ENCODE measurements around the gene ANKRD6. TPM values are rescaled to one million over a fixed set of nuclear protein-coding genes. Genes with fewer than 3 reads are reported as not detected.
"Not testable (repeated sequence)": the region's sequence is repeated elsewhere in the genome, so short reads cannot be mapped to it uniquely, and the experiment has no call there.

ANKRD6 gene
- total RNA-seq, 1 donor from 2014 or later = 15.0 TPM

- no peak for ATAC-seq (ENCODE audit: poor library complexity)
- intact Hi-C loops (cut with DNase I) = no loop called here
Observed at GRCh38 chr6:89612121-89612520, 179.2 kb downstream of the ANKRD6 start.

GRCh38 chr6:89613790-89614189 is 180.8 kb downstream of the ANKRD6 start:
- ATAC-seq (ENCODE audit: poor library complexity) (no peak), DNase-seq (no peak)
- intact Hi-C loops (cut with DNase I) = no loop called here

More at GRCh38 chr6:89612121-89612520, 179.2 kb downstream of the ANKRD6 start:
- DNase-seq = no peak

- ATAC-seq (ENCODE audit: poor library complexity) = no peak
- intact Hi-C loops (cut with DNase I) = no loop called here
- no peak for DNase-seq
Observed at GRCh38 chr6:89615882-89616281, 182.9 kb downstream of the ANKRD6 start.

DNA sequence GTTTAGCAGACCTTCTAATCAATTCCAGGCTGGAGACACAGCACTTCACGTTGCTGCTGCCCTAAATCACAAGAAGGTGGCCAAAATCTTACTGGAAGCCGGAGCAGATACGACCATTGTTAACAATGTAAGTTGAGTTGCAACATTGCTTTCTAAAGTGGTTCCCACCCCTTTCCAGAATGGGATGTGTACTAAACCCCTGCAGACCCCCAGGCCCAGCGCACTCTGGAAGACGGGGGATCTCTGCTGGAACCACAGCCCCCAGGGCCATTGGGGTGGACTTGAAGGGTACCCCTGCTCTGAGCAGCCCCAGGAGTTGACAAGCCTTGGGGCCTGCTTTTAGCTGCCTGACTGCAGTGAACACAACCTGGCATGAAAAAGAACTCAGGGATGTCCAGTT is 183.6 kb downstream of the ANKRD6 start:
- ATAC-seq (ENCODE audit: poor library complexity) (no peak), DNase-seq (no peak)
- intact Hi-C loops (cut with DNase I) = no loop called here

- intact Hi-C loops (cut with DNase I) = no loop called here
- ATAC-seq (ENCODE audit: poor library complexity) (no peak), DNase-seq (no peak)
Observed at GRCh38 chr6:89618026-89618425, 185.1 kb downstream of the ANKRD6 start.

DNA sequence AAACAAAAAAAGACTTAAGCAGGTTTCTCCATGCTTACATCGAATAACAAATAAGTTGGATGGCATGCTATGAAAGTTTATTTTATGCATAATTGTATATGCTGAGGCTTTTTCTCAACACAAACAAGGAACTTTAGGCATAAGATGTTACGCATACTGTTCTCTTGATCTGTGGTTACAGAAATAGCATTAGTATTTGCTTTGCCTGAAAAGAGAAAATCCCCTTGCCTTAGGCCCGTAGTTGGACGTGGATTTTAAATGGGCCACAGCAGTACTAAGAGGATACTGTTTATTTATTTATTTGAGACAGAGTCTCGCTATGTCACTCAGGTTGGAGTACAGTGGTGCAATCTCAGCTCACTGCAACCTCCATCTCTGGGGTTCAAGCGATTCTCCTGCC is 186.6 kb downstream of the ANKRD6 start:
- ATAC-seq (ENCODE audit: poor library complexity) (no peak), DNase-seq (no peak)
- intact Hi-C loops (cut with DNase I) = no loop called here

DNA sequence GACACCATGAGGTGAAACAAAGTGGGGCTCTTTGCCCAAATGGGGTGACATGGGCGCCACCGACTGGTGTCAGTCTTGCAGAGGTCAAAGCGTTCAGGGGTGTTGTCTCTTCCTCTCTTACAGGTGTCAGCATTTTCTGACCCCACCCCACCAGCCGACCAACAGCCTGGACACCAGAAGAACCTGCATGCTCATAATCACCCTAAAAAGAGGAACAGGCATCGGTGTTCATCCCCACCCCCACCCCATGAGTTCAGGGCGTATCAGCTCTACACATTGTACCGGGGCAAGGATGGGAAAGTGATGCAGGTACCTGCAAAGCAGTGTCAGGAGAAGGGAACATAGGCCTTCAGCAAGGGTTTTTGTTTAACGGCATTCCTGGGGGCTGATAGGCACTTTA is 190.8 kb downstream of the ANKRD6 start:
- intact Hi-C loops (cut with DNase I) = no loop called here
- DNase-seq = no peak
- ATAC-seq (ENCODE audit: poor library complexity) = no peak

- DNase-seq (peak; percentile 81), ATAC-seq (ENCODE audit: poor library complexity) (peak; percentile 94)
- intact Hi-C loops (cut with DNase I) = no loop called here
Observed at GRCh38 chr6:89630488-89630887, 197.5 kb downstream of the ANKRD6 start.

- ATAC-seq (ENCODE audit: poor library complexity); DNase-seq; intact Hi-C loops (cut with DNase I): not testable (repeated sequence)
Observed at GRCh38 chr6:89636412-89636811, 203.5 kb downstream of the ANKRD6 start.

DNA sequence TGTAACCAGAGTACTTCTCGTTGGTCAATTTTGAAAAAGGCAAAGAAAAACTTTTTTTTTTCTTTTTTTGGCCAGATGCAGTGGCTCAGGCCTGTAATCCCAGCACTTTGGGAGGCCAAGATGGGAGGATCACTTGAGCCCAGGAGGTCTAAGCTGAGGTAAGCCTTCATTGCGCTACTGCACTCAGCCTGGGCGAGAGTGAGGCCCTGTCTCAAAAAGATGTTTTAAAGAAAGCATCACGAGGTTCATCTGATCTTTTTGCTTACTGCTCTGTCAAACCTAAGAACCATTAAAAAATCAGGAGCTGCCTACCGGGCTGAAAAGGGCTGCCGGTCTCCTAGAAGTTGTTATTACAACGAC is 205.0 kb downstream of the ANKRD6 start:
- no peak for DNase-seq
- ATAC-seq (ENCODE audit: poor library complexity) = no peak
- intact Hi-C loops (cut with DNase I) = no loop called here

- DNase-seq (peak; percentile 97), ATAC-seq (ENCODE audit: poor library complexity) (peak; percentile 99)
- intact Hi-C loops (cut with DNase I) = no loop called here
Observed at GRCh38 chr6:89638320-89639195, 205.6 kb downstream of the ANKRD6 start, which contains the start of gene LYRM2. Gene LYRM2, minus strand, starts transcription at chr6:89638747. Its CDS starts 31 bp downstream, at chr6:89638716.

DNA sequence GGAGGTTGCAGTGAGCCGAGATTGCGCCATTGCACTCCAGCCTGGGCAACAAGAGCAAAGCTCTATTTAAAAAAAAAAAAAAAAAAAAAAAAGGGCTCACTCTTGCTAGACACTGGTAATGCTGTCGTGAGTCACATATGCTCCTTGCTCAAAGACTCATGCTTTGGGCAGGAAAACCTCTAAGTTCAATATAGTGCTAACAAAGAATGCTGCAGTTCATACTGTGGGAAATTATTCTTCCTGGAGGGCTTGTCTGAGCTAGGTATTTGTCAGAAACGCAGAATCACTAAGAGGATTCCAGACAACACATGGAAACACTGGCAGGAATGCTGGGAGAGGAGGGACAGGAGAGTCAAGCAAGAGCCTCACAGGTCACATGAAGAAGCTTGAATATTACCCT is 207.9 kb downstream of the ANKRD6 start:
- intact Hi-C loops (cut with DNase I) = no loop called here

DNA sequence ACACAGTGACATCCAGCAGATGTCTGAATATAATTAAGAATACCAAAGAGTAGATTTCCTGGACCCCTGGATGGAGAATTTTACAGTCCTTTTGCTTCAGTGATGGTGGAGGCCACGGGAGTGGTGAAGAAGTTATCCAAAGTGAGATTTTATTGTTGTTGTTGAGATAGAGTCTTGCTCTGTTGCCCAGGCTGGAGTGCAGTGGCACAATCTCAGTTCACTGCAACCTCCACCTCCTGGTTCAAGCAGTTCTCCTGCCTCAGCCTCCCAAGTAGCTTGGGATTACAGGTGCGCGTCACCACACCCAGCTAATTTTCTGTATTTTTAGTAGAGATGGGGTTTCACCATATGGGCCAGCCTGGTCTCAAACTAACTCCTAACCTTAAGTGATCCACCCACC is 208.6 kb downstream of the ANKRD6 start:
- ATAC-seq (ENCODE audit: poor library complexity); intact Hi-C loops (cut with DNase I); DNase-seq: not testable (repeated sequence)

More for the DNA sequence above, 207.9 kb downstream of the ANKRD6 start:
- DNase-seq (no peak), ATAC-seq (ENCODE audit: poor library complexity) (no peak)

DNA sequence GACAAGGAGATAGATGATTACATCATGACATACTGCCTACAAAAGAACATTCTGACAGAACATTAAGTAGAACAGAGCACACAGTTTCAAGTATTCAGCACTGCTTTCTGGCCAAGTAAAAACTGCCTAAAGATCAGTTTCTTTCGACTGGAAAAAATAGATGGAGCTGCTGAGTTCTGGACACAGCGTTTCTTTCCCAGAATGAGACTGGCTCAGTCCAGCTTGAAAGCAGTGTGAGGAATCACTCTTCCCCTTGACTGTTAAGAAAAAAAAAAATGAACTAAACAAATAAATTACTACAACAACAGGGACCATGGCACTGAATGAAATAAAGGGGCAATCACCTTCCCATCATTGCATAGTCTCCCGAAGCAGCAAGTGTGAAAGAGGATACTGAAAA is 210.0 kb downstream of the ANKRD6 start:
- DNase-seq = no peak

GRCh38 chr6:89643406-89643805 is 210.5 kb downstream of the ANKRD6 start:
- ATAC-seq (ENCODE audit: poor library complexity) (peak; percentile 45), DNase-seq (no peak)
- intact Hi-C loops (cut with DNase I) = no loop called here

More for the DNA sequence above, 210.0 kb downstream of the ANKRD6 start:
- intact Hi-C loops (cut with DNase I) = no loop called here
- ATAC-seq (ENCODE audit: poor library complexity) = no peak

DNA sequence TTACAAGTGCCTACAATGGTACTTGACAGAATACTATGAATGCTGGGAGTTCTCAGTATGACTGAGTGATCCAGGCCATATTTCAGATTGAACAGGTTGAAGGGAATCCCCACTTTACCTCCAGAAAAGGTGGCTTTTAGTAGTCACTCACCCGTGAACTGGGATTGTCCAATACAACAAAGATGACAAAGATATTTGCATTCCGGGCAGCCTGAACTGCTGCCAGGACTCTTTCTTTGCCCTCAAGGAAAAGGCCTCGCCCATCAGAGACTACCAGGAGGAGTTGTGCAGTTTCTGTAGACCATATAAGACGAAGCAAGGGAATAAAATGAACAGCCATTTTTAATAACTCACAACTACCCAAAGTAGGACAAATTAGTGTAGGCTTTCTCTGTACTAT is 211.9 kb downstream of the ANKRD6 start:
- ATAC-seq (ENCODE audit: poor library complexity) (no peak), DNase-seq (no peak)
- intact Hi-C loops (cut with DNase I) = no loop called here

DNA sequence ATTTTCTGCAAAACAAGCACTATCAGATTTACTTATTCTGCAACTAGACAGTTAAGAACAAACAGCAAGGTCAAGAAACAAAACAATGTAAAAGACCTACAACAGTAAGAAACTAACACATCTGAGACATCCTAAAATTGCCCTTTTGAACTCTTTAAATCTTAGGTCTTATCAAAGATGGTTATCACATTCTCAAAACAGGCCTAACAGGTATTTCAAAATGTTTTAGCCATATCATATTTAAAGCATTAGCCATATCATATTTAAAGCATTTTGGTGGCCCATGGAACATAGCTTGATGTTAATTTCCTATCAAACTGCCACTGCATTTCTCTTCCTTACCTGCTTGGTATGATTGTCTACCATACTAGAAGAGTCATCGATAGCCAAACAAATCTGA is 216.7 kb downstream of the ANKRD6 start:
- DNase-seq (no peak), ATAC-seq (ENCODE audit: poor library complexity) (no peak)
- intact Hi-C loops (cut with DNase I) = no loop called here

GRCh38 chr6:89650579-89650978 is 217.6 kb downstream of the ANKRD6 start:
- ATAC-seq (ENCODE audit: poor library complexity) = no peak
- no peak for DNase-seq
- intact Hi-C loops (cut with DNase I) = no loop called here

DNA sequence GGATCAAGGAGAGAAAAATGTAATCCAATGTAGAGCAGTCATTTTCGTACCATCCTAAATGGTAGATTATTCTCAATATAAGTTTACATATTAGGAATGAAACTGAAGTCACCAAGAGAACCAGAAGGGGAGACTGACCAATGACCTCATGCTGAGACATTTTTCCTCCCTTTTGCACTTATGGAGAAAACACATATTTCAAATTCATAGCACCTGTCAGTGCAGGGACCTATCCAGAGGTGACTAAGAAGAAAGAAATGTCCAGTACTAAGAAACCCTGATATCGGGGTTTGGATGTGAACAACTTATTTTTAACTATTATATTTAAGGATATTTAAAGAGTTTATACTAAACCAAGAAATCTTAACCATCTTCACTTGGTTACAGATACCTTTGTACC is 222.2 kb downstream of the ANKRD6 start:
- ATAC-seq (ENCODE audit: poor library complexity) (no peak), DNase-seq (no peak)
- intact Hi-C loops (cut with DNase I) = no loop called here

DNA sequence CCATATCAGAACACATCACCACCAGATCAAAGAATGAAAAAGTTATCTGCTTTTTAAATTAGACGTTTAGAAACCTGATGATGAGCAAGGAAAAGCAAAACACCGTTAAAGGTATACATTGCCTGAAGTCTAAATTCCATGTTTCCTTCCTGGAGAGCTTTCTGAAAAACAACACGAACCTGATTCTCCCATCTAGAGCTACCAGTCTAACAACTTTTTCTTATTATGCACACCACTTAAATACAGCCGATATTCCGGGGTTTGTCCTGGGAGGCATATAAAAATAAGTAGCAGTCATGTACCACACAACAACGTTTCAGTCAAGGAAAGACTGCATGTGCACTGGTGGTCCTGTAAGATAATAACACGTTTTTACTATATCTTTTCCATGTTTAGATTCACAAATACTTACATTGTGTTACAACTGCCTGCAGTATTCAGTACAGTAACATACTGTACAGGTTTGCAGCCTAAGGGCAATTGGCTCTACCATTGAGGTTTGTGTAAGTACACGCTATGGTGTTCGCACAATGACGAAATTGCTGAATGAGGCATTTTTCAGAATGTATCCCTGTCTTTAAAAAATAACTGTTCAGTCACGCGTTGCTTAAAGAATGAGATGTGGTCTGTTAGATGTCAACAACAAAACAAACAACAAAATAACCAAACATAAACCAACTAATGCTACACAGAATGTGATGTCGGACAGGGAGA is 224.7 kb downstream of the ANKRD6 start:
- ATAC-seq (ENCODE audit: poor library complexity) (no peak), DNase-seq (no peak)
- intact Hi-C loops (cut with DNase I) = no loop called here

Measured in Right ventricle myocardium superior (tissue), 1 donor.